Stimulated activated CD8-positive, alpha-beta memory T cell treated with anti-CD3 and anti-CD28 coated beads, Interleukin-15, amount 100 ng/mL, for 24 hours (primary cell): Measurements from ENCODE around the gene CACNG1.
"Not testable (repeated sequence)": the region's sequence is repeated elsewhere in the genome, so short reads cannot be mapped to it uniquely, and the experiment has no call there.

Experiments used
- DNase-seq: peaks from one replicate; pipeline ENCODE4 v3.0.0-alpha.2; 2020; ENCODE audit warnings: low read depth

The CACNG1 gene

GRCh38 chr17:67025216-67025792 is 19.1 kb upstream of the CACNG1 start:
- no peak for DNase-seq

DNA sequence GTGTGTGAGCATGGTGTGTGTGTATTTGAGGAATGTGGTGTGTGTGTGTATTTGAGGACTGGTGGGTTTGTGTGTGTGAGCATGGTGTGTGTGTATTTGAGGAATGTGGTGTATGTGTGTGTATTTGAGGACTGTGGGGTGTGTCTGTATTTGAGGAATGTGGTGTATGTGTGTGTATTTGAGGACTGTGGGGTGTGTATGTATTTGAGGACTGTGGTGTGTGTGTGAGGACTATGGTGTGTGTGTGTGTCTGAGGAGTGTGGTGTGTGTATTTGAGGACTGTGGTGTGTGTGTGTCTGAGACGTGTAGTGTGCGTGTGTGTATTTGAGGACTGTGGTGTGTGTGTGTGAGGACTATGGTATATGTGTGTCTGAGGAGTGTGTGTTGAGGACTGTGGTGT is 18.0 kb upstream of the CACNG1 start:
- no peak for DNase-seq

DNA sequence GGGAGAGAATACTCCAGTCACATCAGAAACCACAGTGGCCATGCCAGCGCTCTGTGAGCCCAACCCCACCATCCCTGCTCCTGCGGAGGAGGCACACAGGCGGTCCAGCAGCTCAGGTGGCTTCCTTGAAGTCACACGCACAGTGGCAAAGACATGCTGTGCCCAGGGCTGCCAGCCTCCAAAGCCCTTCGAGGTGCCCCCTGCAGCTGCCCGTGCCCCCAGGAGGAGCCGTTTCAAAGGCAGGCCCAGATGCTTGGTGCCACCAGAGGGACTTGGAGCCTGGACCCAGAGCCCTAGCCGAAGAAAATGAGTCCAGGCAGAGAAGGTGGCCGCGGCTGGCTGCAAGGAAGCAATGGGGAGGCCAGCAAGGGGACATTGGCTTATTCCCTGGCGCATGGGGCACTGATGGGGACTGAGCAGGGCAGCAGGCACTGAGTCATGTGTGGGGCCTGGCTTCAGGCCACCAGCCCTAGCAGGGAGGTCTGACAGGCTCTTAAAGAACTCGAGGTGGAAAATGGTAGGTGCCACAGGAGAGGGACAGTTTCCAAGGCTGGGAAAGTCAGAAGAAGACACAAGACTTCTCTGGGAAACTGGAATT is 17.2 kb upstream of the CACNG1 start:
- no peak for DNase-seq

DNA sequence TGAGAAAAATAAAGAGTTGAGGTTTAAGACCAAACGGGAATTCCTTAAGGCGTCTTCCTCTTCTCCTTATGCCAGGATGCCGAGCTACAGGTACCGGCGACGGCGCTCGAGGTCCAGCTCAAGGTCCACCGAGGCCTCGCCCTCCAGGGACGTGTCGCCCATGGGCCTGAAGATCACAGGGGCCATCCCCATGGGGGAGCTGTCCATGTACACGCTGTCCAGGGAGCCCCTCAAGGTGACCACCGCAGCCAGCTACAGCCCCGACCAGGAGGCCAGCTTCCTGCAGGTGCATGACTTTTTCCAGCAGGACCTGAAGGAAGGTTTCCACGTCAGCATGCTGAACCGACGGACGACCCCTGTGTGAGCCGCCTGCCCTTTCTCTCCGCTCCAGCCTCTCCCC is 13.7 kb upstream of the CACNG1 start:
- DNase-seq = no peak

- no peak for DNase-seq
These were observed 12.0 kb upstream of the CACNG1 start for GRCh38 chr17:67032382-67032781.

GRCh38 chr17:67032985-67033384 is 11.4 kb upstream of the CACNG1 start:
- DNase-seq = no peak

GRCh38 chr17:67033613-67034012 is 10.7 kb upstream of the CACNG1 start:
- no peak for DNase-seq

DNA sequence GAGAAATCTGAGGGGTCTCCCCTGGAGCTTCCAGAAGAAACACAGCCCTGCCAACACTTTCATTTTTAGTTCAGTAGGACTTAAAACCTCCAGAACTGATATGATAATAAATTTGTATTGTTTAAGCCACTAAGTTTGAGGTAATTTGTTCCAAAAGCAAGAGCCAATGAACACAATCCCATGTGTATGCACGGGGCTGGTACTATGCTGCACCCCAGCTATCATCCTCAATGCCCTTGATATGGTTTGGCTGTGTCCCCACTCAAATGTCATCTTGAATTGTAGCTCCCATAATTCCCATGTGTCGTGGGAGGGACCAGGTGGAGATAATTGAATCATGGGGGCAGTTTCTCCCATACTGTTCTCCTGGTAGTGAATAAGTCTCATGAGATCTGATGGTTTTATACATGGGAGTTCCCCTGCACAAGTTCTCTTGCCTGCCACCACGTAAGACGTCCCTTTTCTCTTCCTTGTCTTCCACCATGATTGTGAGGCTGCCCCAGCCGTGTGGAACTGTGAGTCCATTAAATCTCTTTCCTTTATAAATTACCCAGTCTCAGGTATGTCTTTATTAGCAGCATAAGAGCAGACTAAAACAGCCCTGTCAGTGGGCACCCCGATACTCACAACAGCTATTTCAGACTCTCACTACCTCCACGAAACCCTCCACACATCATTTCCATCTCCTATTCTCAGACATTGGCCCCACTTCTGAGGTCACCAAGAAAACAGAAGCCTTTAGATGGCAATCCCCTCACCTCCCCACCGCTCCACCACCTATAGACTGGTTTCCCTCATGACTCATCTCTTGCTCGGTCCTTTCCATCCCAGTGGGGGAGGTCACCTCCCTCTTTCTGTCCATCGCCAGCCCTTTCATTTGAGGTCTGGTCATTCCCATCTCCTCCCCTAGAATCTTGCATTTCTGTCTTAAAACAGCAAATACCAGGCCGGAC is 8.9 kb upstream of the CACNG1 start:
- no peak for DNase-seq

DNA sequence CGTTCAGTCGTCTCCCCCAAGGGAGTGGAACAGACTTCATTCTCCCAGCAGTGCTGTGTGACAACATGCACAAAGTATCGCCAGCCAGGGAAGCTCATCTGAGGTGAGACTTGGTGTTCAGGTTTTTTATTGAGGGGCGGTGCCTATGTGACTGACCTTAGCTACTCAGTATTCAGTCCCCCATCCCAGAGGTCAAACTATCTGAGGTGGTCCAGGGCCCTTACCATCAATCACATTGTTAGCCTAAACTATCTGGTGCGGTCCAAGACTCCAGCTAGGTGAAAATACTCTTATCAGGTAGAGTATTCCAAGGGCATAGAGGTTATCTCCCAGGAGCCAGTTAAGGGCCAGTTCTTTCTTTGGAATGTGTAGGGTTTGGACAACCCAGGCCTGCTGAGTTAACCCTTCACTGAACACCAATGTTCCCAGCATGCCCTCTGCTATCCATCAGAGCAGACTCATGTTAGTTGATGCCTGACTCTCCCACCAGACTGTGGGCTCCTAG is 5.4 kb upstream of the CACNG1 start:
- no peak for DNase-seq

GRCh38 chr17:67040652-67041051 is 3.7 kb upstream of the CACNG1 start:
- DNase-seq = no peak

GRCh38 chr17:67041119-67041518 is 3.2 kb upstream of the CACNG1 start:
- not testable (repeated sequence) for DNase-seq

DNA sequence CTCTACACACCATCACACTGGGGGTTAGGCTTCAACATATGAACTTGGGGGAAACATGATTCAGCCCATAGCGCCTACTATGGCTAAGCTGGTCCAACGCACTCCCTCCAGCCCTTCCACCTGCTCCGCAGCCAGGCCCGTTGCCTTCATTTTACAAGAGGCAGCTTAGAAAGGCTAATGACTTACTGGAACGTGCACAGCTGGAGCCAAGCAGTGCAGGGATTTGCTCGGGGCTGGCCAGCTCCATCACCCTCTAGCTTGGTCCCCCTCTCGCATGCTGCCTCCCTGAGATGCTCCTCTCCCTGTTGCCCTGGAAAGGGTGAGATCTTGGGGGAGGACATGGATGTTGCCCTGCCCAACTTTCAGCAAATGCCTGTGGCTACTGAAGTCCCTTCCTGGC is 2.8 kb upstream of the CACNG1 start:
- no peak for DNase-seq

DNA sequence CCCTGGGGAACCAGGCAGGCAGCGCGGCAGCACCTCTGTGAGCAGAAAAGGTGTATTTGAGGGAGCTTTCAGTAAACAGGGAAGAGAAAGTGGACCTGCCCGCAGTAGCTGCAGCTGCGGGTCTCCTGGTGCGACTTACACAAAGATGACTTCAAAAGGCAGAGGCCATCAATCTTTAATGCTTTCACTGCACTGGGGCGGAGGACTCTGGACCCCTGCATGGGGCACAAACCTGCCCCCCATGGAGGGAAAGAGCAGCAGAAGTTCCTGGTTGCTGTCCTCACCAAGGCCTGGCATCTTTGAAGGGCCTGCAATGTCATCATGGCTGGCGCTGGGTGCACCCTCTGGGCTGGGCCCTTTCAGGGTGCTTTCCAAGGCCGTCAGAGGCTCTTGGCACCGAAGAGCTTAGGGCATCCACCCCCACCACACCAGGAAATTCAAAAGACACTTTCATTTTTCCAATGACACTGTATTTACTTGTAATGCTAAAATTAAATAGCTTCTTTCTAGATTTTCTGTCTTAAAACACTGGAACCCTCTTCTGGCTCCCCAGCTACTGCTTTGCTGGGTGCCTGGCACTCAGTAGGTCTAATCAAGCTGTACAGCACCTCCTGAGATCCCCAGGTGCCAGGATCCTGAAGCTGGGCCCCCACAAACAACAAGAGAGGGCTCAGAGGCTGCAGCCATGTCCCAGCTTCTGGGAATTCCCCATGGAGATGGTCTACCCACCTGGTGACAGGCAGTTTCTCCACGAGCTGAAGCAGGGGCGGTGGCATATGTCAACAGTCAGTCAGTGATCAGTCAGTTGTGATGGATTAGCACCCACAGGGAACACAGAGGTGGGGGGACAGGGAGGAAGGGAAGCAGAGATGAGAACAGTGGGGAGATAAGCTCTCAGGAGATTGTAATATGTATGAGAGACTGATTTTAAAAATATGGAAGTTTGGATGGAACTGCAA is 2.1 kb upstream of the CACNG1 start:
- DNase-seq = no peak

- no peak for DNase-seq
These were observed 1.1 kb upstream of the CACNG1 start for GRCh38 chr17:67043283-67043682.

GRCh38 chr17:67044940-67045339 is 586 bp downstream of the CACNG1 start:
- no peak for DNase-seq

- no peak for DNase-seq
These were observed 2.0 kb downstream of the CACNG1 start for GRCh38 chr17:67046398-67046797.

DNA sequence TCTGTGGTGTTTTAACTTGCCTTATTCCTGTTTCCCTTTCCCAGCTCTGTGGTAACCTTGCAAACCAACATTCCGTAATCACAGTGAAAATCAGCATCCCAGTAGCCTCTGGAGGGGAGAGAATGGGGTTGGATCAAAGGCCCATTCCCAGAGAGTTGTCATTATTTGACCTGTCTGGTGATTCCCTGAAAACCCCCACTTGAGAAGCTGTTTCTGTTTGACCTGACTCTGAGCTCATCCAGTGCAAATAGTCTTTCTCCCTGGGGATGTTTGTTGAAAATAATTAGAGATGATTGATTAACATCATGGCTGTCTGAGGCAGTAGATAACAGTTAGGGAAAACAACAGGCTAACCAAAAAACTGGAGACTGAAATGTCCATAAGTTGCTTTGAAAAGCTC is 3.0 kb downstream of the CACNG1 start:
- DNase-seq = no peak

GRCh38 chr17:67049025-67049739 is 4.8 kb downstream of the CACNG1 start:
- DNase-seq = no peak

DNA sequence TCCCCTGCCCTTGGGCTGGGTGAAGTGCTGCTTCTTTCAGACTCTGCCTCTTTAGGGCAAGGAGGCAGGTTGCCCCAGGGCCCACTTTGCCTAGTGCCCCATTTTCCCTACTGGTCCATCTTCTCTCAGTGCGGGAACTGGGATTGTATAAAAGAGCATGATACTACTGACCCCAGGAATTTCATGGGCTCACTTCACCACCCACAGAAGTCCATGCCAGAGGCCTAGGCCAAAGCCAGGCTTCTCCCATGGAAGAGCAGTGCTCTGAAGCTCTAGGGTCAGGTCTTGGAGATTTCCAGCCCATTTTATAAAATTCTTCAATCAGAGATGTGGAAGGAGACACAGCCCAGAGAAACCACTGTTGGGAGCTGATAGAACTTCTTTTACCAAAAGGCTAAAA is 5.7 kb downstream of the CACNG1 start:
- no peak for DNase-seq

GRCh38 chr17:67050471-67051154 is 6.3 kb downstream of the CACNG1 start:
- DNase-seq = no peak

DNA sequence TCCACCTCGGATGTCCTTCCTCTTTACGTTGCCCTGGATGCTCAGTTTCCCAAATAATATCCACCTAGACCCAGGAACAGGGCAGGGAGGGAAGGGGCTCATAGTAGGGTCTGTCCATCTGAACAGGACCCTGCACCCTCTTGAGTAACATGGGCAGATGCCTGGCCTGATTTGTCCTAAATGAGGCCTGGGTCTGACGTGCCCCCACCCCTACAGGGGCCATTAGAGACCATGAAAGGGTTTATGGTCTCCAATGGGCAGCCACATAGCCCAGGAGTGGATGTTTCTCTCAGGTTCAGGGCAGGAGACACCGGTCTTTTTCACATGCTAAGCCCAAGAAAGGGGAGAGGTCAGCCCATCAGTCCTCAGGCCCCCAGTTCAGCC is 6.8 kb downstream of the CACNG1 start:
- no peak for DNase-seq
